Fibroblast of villous mesenchyme (primary cell): ENCODE results near the gene TMEM26. TPM values are rescaled to one million over a fixed set of nuclear protein-coding genes. Genes with fewer than 3 reads are reported as not detected.
A peak's percentile ranks its signal among the peaks of the same experiment; 100 is the strongest.
"Not testable (repeated sequence)": the region's sequence is repeated elsewhere in the genome, so short reads cannot be mapped to it uniquely, and the experiment has no call there.

Source experiments
- DNase-seq: peaks from one replicate; pipeline ENCODE4 v3.0.0-alpha.2; 2010; ENCODE audit warnings: low read depth
- H3K4me3 ChIP-seq: 2 replicates; pipeline ENCODE4 v1.5.1; 2011; ENCODE audit warnings: low read depth, mild to moderate bottlenecking, low read length
- total RNA-seq: library from RNA; depleted of rRNA; stranded (reverse); fragments of >200 nt; gene quantifications from 2 replicates; pipeline ENCODE4 v1.2.3, GENCODE V29; 2012
- TF ChIP-seq, protein P1 (sequence below): IDR thresholded peaks from 2 replicates; pipeline ENCODE4 v1.5.1; 2012; ENCODE audit warnings: low read depth, mild to moderate bottlenecking, low read length; ENCODE audit not compliant: insufficient read depth

Gene TMEM26
- total RNA-seq, 1 donor: 5.6 TPM

DNA sequence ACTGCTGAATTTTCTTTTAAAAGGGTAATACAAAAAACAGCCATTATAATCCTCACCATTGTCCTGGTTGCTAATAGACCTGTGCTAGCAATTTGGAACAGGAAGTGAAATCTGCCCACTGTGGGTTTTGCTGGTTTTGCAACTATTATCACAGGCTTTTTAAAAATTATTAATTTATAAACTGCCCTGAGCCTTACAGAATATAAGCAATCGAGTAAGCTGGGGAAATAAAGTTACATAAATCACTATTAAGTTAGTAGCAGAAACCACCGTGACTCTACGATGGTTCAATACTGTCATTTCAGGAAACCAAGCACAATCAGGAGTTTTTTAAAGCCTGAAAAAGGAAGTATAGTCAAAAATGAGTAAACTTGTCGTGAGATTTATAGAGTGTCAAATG, 62.3 kb downstream of the TMEM26 start:
- no peak for DNase-seq
- TF ChIP-seq, protein P1, sequence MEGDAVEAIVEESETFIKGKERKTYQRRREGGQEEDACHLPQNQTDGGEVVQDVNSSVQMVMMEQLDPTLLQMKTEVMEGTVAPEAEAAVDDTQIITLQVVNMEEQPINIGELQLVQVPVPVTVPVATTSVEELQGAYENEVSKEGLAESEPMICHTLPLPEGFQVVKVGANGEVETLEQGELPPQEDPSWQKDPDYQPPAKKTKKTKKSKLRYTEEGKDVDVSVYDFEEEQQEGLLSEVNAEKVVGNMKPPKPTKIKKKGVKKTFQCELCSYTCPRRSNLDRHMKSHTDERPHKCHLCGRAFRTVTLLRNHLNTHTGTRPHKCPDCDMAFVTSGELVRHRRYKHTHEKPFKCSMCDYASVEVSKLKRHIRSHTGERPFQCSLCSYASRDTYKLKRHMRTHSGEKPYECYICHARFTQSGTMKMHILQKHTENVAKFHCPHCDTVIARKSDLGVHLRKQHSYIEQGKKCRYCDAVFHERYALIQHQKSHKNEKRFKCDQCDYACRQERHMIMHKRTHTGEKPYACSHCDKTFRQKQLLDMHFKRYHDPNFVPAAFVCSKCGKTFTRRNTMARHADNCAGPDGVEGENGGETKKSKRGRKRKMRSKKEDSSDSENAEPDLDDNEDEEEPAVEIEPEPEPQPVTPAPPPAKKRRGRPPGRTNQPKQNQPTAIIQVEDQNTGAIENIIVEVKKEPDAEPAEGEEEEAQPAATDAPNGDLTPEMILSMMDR: no peak
- no peak overlapping the region for H3K4me3 ChIP-seq

DNA sequence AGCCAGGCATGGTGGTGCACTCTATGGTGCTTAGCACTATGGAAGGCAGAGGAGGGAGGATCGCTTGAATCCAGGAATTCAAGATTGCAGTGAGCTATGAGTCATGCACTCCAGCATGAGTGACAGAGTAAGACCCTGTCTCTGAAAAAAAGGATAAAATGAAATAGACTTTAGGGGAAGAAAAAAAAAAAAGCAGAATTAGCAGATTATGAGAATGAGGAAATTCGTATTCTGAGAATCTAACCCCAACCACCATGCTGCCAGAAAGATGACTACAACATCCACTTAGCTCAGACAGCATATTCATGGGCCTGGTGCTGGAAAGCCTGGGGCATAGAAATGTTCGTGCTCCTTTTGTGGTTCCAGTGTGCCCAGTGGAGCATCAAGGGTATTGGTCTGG, 63.3 kb downstream of the TMEM26 start:
- no peak for DNase-seq
- TF ChIP-seq, protein P1: no peak
- no peak overlapping the region for H3K4me3 ChIP-seq

DNA sequence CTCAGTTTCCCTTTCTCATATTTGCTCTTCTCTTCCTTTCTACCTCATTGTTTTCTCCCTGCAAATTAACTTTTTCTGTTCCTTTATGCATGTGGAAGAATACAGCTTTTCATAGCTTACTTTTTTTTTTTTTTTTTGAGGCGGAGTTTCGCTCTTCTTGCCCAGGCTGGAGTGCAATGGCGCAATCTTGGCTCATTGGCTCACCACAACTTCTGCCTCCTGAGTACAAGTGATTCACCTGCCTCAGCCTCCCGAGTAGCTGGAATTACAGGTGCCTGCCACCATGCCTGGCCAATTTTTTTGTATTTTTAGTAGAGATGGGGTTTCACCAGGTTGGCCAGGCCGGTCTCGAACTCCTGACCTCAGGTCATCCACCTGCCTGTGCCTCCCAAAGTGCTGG, 64.2 kb downstream of the TMEM26 start:
- H3K4me3 ChIP-seq, DNase-seq: not testable (repeated sequence)

DNA sequence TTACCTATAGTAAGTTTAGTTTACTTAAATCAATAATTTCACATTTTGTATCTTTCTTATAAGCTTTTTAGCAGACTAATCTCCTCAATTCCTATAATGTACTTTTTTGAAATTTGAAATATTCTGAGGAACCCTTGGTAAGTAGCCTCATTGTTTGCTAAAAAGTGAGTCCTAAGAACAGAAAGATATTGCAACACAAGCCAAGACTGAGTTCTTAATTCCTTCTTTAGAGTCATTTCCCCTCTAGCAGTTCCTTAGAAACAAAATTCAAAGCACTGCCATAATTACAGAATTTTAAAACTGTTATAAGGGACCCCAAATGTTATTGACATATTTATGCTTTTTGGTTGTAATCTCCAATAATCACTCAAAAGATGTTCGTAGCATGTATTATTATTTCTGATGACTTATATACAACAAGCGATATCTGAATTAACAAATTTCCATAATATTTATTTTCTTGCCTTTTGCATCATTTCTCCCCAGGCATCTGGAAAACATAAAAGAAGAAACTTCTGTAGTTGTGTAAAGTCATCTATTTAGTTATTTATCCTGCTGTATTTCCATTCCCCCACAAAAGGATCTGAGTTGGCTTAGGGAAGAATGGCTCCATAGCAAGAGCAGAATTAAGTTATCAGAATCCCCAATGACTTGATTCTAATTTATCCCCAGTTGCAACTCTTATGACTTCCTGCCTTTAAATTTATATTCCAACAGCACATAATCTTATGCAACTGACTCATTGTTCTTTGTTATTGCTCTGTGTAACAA, 67.8 kb downstream of the TMEM26 start:
- peak; percentile 12 for DNase-seq
- TF ChIP-seq, protein P1: no peak
- H3K4me3 ChIP-seq: no peak overlapping the region

DNA sequence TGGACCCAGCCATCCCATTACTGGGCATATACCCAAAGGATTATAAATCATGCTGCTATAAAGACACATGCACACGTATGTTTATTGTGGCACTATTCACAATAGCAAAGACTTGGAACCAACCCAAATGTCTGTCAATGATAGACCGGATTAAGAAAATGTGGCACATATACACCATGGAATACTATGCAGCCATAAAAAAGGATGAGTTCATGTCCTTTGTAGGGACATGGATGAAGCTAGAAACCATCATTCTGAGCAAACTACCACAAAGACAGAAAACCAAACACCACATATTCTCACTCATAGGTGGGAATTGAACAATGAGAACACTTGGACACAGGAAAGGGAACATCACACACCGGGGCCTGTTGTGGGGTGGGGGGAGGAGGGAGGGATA, 72.0 kb downstream of the TMEM26 start:
- DNase-seq, H3K4me3 ChIP-seq: not testable (repeated sequence)

DNA sequence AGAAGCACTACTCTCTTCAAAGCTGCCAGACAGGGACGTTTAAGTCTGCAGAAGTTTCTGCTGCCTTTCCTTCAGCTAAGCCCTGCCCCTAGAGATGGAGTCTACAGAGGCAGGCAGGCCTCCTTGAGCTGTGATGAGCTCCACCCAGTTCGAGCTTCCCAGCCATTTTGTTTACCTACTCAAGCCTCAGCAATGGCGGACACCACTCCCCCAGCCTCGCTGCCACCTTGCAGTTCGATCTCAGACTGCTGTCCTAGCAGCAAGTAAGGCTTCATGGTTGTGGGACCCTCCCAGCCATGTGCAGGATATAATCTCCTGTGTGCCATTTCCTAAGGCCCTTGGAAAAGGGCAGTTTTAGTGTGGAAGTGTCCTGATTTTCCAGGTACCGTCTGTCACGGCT, 74.3 kb downstream of the TMEM26 start:
- H3K4me3 ChIP-seq: no peak overlapping the region
- TF ChIP-seq, protein P1: no peak
- DNase-seq: no peak

DNA sequence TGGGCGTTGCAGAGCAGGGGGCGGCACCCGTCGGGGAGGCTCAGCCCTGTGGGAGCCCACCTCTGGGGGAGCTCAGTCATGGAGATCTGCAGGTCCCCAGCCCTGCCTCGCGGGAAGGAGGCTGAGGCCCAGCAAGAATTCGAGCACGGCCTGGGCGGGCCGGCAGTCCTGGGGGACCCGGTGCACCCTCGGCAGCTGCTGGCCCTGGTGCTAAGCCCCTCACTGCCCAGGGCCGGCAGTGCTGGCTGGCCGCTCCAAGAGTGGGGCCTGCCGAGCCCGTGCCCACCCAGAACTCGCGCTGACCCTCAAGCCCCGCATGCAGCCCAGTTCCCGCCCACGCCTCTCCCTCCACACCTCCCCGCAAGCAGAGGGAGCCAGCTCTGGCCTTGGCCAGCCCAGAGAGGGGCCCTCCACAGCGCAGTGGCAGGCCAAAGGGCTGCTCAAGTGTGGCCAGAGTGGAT, 76.2 kb downstream of the TMEM26 start:
- no peak overlapping the region for H3K4me3 ChIP-seq
- TF ChIP-seq, protein P1: no peak
- no peak for DNase-seq

DNA sequence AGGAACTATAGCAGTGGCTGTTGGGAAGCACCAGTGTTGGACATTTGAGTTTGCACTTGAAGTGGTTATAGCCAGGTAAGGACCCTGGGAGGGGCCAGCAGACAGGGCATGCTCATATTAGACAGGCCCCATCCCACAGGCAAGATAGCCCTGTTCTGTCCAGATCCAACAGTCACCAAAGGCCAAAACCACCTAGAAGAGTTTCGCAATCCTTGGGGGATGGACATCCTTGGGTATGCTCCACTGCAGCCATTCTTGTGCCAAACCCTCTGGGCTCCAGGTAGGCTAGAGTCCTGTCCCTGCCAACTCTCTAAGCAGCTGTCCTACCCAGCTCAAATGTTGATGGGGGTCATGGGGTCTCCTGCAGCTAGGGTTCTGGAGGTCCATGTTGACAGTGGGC, 76.8 kb downstream of the TMEM26 start:
- no peak overlapping the region for H3K4me3 ChIP-seq
- TF ChIP-seq, protein P1: no peak
- no peak for DNase-seq
